Measurements from ENCODE around the gene PRDM16. TPM values are rescaled to one million over a fixed set of nuclear protein-coding genes. Genes with fewer than 3 reads are reported as not detected.

Gene PRDM16
- total and polyA plus RNA-seq, 2 experiments from 2014 or later = 0.14 to 0.16 TPM

DNA sequence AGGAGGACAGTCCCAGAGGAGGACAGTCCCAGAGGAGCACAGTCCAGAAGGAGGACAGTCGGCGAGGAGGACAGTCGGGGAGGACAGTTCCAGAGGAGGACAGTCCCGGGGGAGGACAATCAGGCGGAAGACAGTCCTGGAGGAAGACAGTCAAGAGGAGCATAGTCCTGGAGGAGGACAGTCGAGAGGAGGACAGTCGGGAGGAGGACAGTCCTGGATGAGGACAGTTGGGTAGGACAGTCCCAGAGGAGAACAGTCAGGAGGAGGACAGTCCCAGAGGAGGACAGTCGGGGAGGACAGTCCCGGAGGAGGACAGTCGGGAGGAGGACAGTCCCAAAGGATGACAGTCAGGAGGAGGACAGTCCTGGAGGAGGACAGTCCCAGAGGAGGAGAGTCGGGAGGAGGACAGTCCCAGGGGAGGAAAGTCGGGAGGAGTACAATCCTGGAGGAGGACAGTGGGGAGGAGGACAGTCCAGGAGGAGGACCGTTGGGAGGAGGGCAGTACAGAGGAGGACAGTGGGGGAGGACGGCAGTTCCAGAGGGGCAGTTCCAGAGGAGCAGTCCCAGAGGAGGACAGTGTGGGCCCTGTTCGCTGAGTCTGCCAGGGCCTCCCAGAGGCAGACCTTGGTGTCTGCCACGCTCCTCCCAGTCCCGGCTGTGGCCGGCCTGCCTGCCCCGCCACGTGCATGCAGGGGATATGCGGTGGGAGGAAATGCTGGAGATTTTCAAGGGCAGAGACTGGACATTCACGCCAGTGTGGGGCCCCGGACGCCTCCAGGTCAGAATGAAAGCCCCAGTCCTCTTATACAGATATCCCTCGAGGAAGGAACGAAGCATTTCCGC is 201.6 kb downstream of the PRDM16 start:
- DNase-seq (ENCODE audit: low spot score) (no peak), ATAC-seq (no peak)
- H3K36me3 Mint-ChIP-seq (ENCODE audit: low read depth) = peaks cover 2% of the 10 kb centered on the region; the same call in 1 of the 3 replicates
- TF ChIP-seq STAT1 (IDR thresholded peaks at IDR 0.05; ENCODE audit: unreplicated experiment) (no peak), EZH2phosphoT487 (IDR thresholded peaks at IDR 0.05; ENCODE audit: unreplicated experiment) (no peak), CREB1 (CRISPR knock-in tag; IDR thresholded peaks at IDR 0.05; ENCODE audit: low read depth) (no peak), NANOG (IDR thresholded peaks at IDR 0.05; ENCODE audit: borderline replicate concordance) (no peak), ZNF331 (CRISPR knock-in tag; IDR thresholded peaks at IDR 0.05; ENCODE audit: low read depth) (no peak)
- TF ChIP-seq, protein P1, sequence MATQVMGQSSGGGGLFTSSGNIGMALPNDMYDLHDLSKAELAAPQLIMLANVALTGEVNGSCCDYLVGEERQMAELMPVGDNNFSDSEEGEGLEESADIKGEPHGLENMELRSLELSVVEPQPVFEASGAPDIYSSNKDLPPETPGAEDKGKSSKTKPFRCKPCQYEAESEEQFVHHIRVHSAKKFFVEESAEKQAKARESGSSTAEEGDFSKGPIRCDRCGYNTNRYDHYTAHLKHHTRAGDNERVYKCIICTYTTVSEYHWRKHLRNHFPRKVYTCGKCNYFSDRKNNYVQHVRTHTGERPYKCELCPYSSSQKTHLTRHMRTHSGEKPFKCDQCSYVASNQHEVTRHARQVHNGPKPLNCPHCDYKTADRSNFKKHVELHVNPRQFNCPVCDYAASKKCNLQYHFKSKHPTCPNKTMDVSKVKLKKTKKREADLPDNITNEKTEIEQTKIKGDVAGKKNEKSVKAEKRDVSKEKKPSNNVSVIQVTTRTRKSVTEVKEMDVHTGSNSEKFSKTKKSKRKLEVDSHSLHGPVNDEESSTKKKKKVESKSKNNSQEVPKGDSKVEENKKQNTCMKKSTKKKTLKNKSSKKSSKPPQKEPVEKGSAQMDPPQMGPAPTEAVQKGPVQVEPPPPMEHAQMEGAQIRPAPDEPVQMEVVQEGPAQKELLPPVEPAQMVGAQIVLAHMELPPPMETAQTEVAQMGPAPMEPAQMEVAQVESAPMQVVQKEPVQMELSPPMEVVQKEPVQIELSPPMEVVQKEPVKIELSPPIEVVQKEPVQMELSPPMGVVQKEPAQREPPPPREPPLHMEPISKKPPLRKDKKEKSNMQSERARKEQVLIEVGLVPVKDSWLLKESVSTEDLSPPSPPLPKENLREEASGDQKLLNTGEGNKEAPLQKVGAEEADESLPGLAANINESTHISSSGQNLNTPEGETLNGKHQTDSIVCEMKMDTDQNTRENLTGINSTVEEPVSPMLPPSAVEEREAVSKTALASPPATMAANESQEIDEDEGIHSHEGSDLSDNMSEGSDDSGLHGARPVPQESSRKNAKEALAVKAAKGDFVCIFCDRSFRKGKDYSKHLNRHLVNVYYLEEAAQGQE (IDR thresholded peaks at IDR 0.05; ENCODE audit: unreplicated experiment) = no peak
- no peaks in the 10 kb centered on the region for H3K36me3 ChIP-seq (ENCODE audit: insufficient read depth)
- H3K4me1 ChIP-seq (ENCODE audit: insufficient read depth) = no peaks in the 10 kb centered on the region
- no peak overlapping the region for H3K4me2 ChIP-seq
- peaks cover 15% of the 10 kb centered on the region for H3K27me3 Mint-ChIP-seq (ENCODE audit: insufficient read depth, low read depth, poor library complexity)
- H3K4me3 ChIP-seq = no peak overlapping the region
- no peaks in the 10 kb centered on the region for H3F3A ChIP-seq (replicated peaks; ENCODE audit: low read depth)
- H3K27me3 ChIP-seq (ENCODE audit: insufficient read depth) = no peaks in the 10 kb centered on the region
- H3K79me2 ChIP-seq (replicated peaks; ENCODE audit: insufficient read depth) = no peaks in the 10 kb centered on the region
- no peak overlapping the region for H3K27ac Mint-ChIP-seq
- no peaks in the 10 kb centered on the region for H3K9me2 ChIP-seq (ENCODE audit: insufficient read depth)
- H2AFZ ChIP-seq = no peak overlapping the region
- no peak overlapping the region for H3K27ac ChIP-seq (ENCODE audit: low read depth)
- H4K20me1 ChIP-seq (replicated peaks; ENCODE audit: insufficient read depth) = no peaks in the 10 kb centered on the region
- H3K4me3 Mint-ChIP-seq = no peak overlapping the region
- peaks cover 8% of the 10 kb centered on the region; the same call in 2 of the 3 replicates for H3K9me3 Mint-ChIP-seq
- no peaks in the 10 kb centered on the region for H3K4me1 Mint-ChIP-seq

DNA sequence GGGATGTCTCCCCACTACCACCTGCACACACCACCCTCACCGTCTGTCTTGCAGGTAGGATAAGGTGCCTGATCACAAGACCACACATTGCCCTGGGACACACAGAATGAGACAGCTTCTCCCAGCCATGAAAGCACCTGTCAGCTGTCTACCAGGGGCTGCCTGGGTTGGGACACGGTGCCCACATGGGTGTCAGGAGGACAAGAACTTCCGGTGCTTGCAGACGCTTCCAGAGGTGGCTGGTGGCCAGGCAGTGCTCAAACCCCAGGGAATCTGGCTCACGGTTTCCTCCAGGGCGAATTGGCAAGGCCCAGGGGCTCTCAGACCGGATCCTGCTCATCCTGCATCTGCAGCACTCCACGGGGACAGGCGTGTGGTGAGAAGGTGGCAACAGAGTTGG is 202.9 kb downstream of the PRDM16 start:
- no peak overlapping the region for H3K4me2 ChIP-seq
- no peaks in the 10 kb centered on the region for H3K36me3 ChIP-seq (ENCODE audit: insufficient read depth)
- no peak overlapping the region for H3K4me3 Mint-ChIP-seq
- H4K20me1 ChIP-seq (replicated peaks; ENCODE audit: insufficient read depth) = no peaks in the 10 kb centered on the region
- no peak overlapping the region for H3K4me3 ChIP-seq
- DNase-seq (ENCODE audit: low spot score) = no peak
- H3K9me3 Mint-ChIP-seq = peaks cover 8% of the 10 kb centered on the region; the same call in 2 of the 3 replicates
- no peaks in the 10 kb centered on the region for H3K27me3 ChIP-seq (ENCODE audit: insufficient read depth)
- H2AFZ ChIP-seq = no peak overlapping the region
- H3K9me2 ChIP-seq (ENCODE audit: insufficient read depth) = no peaks in the 10 kb centered on the region
- no peak overlapping the region for H3K27ac ChIP-seq (ENCODE audit: low read depth)
- no peaks in the 10 kb centered on the region for H3K79me2 ChIP-seq (replicated peaks; ENCODE audit: insufficient read depth)
- no peaks in the 10 kb centered on the region for H3F3A ChIP-seq (replicated peaks; ENCODE audit: low read depth)
- ATAC-seq = no peak
- peaks cover 12% of the 10 kb centered on the region for H3K27me3 Mint-ChIP-seq (ENCODE audit: insufficient read depth, low read depth, poor library complexity)
- no peaks in the 10 kb centered on the region for H3K4me1 Mint-ChIP-seq
- H3K36me3 Mint-ChIP-seq (ENCODE audit: low read depth) = peaks cover 2% of the 10 kb centered on the region; the same call in 1 of the 3 replicates
- no peak overlapping the region for H3K27ac Mint-ChIP-seq
- no peaks in the 10 kb centered on the region for H3K4me1 ChIP-seq (ENCODE audit: insufficient read depth)
- TF ChIP-seq STAT1 (IDR thresholded peaks at IDR 0.05; ENCODE audit: unreplicated experiment) (no peak), ZNF331 (CRISPR knock-in tag; IDR thresholded peaks at IDR 0.05; ENCODE audit: low read depth) (no peak), NANOG (IDR thresholded peaks at IDR 0.05; ENCODE audit: borderline replicate concordance) (no peak), POLR2AphosphoS5 (IDR thresholded peaks at IDR 0.05; ENCODE audit: low read depth) (no peak), JUNB (IDR thresholded peaks at IDR 0.05; ENCODE audit: unreplicated experiment) (no peak), ZNF114 (CRISPR knock-in tag; IDR thresholded peaks at IDR 0.05) (no peak), EZH2 (IDR thresholded peaks at IDR 0.05; ENCODE audit: low read depth, unreplicated experiment) (no peak)
- TF ChIP-seq, protein P2, sequence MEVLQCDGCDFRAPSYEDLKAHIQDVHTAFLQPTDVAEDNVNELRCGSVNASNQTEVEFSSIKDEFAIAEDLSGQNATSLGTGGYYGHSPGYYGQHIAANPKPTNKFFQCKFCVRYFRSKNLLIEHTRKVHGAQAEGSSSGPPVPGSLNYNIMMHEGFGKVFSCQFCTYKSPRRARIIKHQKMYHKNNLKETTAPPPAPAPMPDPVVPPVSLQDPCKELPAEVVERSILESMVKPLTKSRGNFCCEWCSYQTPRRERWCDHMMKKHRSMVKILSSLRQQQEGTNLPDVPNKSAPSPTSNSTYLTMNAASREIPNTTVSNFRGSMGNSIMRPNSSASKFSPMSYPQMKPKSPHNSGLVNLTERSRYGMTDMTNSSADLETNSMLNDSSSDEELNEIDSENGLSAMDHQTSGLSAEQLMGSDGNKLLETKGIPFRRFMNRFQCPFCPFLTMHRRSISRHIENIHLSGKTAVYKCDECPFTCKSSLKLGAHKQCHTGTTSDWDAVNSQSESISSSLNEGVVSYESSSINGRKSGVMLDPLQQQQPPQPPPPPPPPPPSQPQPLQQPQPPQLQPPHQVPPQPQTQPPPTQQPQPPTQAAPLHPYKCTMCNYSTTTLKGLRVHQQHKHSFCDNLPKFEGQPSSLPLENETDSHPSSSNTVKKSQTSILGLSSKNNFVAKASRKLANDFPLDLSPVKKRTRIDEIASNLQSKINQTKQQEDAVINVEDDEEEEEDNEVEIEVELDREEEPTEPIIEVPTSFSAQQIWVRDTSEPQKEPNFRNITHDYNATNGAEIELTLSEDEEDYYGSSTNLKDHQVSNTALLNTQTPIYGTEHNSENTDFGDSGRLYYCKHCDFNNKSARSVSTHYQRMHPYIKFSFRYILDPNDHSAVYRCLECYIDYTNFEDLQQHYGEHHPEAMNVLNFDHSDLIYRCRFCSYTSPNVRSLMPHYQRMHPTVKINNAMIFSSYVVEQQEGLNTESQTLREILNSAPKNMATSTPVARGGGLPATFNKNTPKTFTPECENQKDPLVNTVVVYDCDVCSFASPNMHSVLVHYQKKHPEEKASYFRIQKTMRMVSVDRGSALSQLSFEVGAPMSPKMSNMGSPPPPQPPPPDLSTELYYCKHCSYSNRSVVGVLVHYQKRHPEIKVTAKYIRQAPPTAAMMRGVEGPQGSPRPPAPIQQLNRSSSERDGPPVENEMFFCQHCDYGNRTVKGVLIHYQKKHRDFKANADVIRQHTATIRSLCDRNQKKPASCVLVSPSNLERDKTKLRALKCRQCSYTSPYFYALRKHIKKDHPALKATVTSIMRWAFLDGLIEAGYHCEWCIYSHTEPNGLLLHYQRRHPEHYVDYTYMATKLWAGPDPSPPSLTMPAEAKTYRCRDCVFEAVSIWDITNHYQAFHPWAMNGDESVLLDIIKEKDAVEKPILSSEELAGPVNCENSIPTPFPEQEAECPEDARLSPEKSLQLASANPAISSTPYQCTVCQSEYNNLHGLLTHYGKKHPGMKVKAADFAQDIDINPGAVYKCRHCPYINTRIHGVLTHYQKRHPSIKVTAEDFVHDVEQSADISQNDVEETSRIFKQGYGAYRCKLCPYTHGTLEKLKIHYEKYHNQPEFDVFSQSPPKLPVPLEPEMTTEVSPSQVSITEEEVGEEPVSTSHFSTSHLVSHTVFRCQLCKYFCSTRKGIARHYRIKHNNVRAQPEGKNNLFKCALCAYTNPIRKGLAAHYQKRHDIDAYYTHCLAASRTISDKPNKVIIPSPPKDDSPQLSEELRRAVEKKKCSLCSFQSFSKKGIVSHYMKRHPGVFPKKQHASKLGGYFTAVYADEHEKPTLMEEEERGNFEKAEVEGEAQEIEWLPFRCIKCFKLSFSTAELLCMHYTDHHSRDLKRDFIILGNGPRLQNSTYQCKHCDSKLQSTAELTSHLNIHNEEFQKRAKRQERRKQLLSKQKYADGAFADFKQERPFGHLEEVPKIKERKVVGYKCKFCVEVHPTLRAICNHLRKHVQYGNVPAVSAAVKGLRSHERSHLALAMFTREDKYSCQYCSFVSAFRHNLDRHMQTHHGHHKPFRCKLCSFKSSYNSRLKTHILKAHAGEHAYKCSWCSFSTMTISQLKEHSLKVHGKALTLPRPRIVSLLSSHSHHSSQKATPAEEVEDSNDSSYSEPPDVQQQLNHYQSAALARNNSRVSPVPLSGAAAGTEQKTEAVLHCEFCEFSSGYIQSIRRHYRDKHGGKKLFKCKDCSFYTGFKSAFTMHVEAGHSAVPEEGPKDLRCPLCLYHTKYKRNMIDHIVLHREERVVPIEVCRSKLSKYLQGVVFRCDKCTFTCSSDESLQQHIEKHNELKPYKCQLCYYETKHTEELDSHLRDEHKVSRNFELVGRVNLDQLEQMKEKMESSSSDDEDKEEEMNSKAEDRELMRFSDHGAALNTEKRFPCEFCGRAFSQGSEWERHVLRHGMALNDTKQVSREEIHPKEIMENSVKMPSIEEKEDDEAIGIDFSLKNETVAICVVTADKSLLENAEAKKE (CRISPR knock-in tag; IDR thresholded peaks at IDR 0.05) = no peak

Data from GM23338 (cell line).